ENCODE results near the gene CEP41. TPM values are rescaled to one million over a fixed set of nuclear protein-coding genes. Genes with fewer than 3 reads are reported as not detected.
A peak's percentile ranks its signal among the peaks of the same experiment; 100 is the strongest.
"Not testable (repeated sequence)": the region's sequence is repeated elsewhere in the genome, so short reads cannot be mapped to it uniquely, and the experiment has no call there.

The CEP41 gene
- total RNA-seq, 2 donors from 2014 or later = 8.7 to 9.0 TPM

- no peak overlapping the region for H3K4me3 ChIP-seq
- H3K9me3 ChIP-seq = no peaks in the 10 kb centered on the region
- TF ChIP-seq, protein P1, sequence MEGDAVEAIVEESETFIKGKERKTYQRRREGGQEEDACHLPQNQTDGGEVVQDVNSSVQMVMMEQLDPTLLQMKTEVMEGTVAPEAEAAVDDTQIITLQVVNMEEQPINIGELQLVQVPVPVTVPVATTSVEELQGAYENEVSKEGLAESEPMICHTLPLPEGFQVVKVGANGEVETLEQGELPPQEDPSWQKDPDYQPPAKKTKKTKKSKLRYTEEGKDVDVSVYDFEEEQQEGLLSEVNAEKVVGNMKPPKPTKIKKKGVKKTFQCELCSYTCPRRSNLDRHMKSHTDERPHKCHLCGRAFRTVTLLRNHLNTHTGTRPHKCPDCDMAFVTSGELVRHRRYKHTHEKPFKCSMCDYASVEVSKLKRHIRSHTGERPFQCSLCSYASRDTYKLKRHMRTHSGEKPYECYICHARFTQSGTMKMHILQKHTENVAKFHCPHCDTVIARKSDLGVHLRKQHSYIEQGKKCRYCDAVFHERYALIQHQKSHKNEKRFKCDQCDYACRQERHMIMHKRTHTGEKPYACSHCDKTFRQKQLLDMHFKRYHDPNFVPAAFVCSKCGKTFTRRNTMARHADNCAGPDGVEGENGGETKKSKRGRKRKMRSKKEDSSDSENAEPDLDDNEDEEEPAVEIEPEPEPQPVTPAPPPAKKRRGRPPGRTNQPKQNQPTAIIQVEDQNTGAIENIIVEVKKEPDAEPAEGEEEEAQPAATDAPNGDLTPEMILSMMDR (IDR thresholded peaks at IDR 0.05) = no peak
- H3K27ac ChIP-seq = no peak overlapping the region
- ATAC-seq (ENCODE audit: insufficient number of reproducible peaks, low FRiP score, low read depth) = no peak
- H3K4me1 ChIP-seq (ENCODE audit: control insufficient read depth in 1 of 2, low read depth in 2 of 2) = peaks cover 15 to 26% of the 10 kb centered on the region in 2 donors
- no peaks in the 10 kb centered on the region for H3K36me3 ChIP-seq
- no peaks in the 10 kb centered on the region for H3K27me3 ChIP-seq (replicated peaks; ENCODE audit: insufficient read depth)
- no peak for DNase-seq (ENCODE audit: low spot score)
These were observed 61.8 kb downstream of the CEP41 start for GRCh38 chr7:130379019-130379418.

GRCh38 chr7:130377178-130377577, 63.6 kb downstream of the CEP41 start:
- no peak for ATAC-seq (ENCODE audit: insufficient number of reproducible peaks, low FRiP score, low read depth)
- DNase-seq (ENCODE audit: low spot score) = no peak
- Histone ChIP-seq H3K4me3 (no peak overlapping the region), H3K27ac (no peak overlapping the region), H3K9me3 (no peaks in the 10 kb centered on the region), H3K4me1 (ENCODE audit: control insufficient read depth in 1 of 2, low read depth in 2 of 2) (peaks cover 28 to 44% of the 10 kb centered on the region in 2 donors), H3K36me3 (no peaks in the 10 kb centered on the region), H3K27me3 (replicated peaks; ENCODE audit: insufficient read depth) (no peaks in the 10 kb centered on the region)
- TF ChIP-seq, protein P1 (IDR thresholded peaks at IDR 0.05) = no peak

DNA sequence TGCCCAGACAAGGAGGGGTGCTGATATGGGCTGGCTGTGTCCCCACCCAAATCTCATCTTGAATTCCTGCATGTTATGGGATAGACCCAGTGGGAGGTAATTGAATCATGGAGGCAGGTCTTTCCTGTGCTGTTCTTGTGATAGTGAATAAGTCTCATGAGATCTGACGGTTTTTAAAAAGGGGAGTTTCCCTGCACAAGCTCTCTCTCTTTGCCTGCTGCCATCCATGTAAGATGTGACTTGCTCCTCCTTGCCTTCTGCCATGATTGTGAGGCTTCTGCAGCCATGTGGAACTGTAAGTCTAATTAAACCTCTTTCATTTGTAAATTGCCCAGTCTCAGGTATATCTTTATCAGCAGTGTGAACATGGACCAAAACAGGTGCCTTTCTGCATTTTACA, 64.4 kb downstream of the CEP41 start:
- H3K4me3 ChIP-seq; DNase-seq (ENCODE audit: low spot score); H3K36me3 ChIP-seq; ATAC-seq (ENCODE audit: insufficient number of reproducible peaks, low FRiP score, low read depth); H3K27me3 ChIP-seq (replicated peaks; ENCODE audit: insufficient read depth); H3K9me3 ChIP-seq; H3K27ac ChIP-seq: not testable (repeated sequence)
- H3K4me1 ChIP-seq (ENCODE audit: control insufficient read depth in 1 of 2, low read depth in 2 of 2) = peaks cover 28 to 51% of the 10 kb centered on the region in 2 donors

DNA sequence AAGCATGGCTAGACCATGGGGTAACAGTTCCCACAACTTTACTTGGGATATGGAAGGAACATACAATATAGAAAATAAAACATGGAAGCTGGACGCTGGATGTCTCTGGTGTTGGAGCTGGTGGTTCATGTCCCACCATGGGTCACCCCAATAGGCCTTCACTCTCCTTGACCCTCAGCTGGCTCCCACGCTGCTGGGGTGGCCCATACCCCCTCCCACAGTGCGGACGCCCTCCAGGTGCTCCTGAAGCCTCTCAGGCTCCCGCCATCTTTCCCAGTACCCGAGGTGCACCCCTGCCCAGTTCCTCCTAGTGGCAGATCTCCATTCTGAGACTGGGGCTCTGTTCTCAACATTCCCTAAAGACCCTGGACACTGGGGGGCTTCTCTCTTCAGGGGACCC, 66.3 kb downstream of the CEP41 start:
- Histone ChIP-seq H3K9me3 (no peaks in the 10 kb centered on the region), H3K4me1 (ENCODE audit: control insufficient read depth in 1 of 2, low read depth in 2 of 2) (peaks cover 30 to 56% of the 10 kb centered on the region in 2 donors)
- ATAC-seq (ENCODE audit: insufficient number of reproducible peaks, low FRiP score, low read depth) = no peak

GRCh38 chr7:130372402-130373165, 68.2 kb downstream of the CEP41 start:
- TF ChIP-seq, protein P1 (IDR thresholded peaks at IDR 0.05) = no peak
- H3K27ac ChIP-seq = peak overlapping the region; percentile 99 to 100
- H3K36me3 ChIP-seq = no peaks in the 10 kb centered on the region
- ATAC-seq (ENCODE audit: insufficient number of reproducible peaks, low FRiP score, low read depth) (no peak), DNase-seq (ENCODE audit: low spot score) (no peak)
- no peaks in the 10 kb centered on the region for H3K9me3 ChIP-seq
- no peaks in the 10 kb centered on the region for H3K27me3 ChIP-seq (replicated peaks; ENCODE audit: insufficient read depth)
- H3K4me3 ChIP-seq = no peak overlapping the region
- peaks cover 36 to 66% of the 10 kb centered on the region in 2 donors for H3K4me1 ChIP-seq (ENCODE audit: control insufficient read depth in 1 of 2, low read depth in 2 of 2)

More for the DNA sequence above, 66.3 kb downstream of the CEP41 start:
- Histone ChIP-seq H3K27me3 (replicated peaks; ENCODE audit: insufficient read depth) (no peaks in the 10 kb centered on the region), H3K27ac (peak overlapping the region; percentile 99 to 100), H3K4me3 (no peak overlapping the region), H3K36me3 (no peaks in the 10 kb centered on the region)
- DNase-seq (ENCODE audit: low spot score) = no peak
- TF ChIP-seq, protein P1 (IDR thresholded peaks at IDR 0.05) = no peak

All from thoracic aorta (tissue), 2 donors.